ENCODE results near the gene CEP170B.

CEP170B gene

DNA sequence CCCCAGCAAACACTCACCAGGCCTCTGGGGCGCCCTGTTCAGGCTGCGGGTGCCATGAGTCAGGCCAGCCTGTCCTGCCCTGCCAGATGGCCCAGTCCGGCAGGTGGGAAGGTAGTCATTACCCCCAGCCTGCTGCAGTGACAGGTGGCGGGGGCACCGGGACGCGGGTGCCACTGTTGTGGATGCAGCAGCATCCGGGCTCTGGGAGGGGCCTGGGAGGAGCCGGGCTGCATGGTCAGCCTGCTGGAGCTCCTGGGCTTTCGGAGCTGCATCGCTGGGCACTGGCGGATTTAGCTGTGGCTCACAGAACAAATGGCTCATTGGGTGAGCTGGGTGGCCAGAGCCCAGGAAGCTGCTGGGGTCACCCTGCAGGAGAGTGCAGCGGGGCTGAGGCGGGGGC, 13.5 kb downstream of the CEP170B start:
- H3K9me2 ChIP-seq (replicated peaks; ENCODE audit: control insufficient read depth, low read length), result no peaks in the 10 kb centered on the region
- H3F3A ChIP-seq (ENCODE audit: control insufficient read depth, insufficient read depth), result no peaks in the 10 kb centered on the region
- no peaks in the 10 kb centered on the region for H3K9me3 ChIP-seq (ENCODE audit: control insufficient read depth, insufficient read depth, low read length)
- no peak overlapping the region for H3K4me3 ChIP-seq (ENCODE audit: low read length)
- H3K27me3 ChIP-seq (ENCODE audit: control insufficient read depth, low read length), result no peaks in the 10 kb centered on the region
- TF ChIP-seq, protein P1, sequence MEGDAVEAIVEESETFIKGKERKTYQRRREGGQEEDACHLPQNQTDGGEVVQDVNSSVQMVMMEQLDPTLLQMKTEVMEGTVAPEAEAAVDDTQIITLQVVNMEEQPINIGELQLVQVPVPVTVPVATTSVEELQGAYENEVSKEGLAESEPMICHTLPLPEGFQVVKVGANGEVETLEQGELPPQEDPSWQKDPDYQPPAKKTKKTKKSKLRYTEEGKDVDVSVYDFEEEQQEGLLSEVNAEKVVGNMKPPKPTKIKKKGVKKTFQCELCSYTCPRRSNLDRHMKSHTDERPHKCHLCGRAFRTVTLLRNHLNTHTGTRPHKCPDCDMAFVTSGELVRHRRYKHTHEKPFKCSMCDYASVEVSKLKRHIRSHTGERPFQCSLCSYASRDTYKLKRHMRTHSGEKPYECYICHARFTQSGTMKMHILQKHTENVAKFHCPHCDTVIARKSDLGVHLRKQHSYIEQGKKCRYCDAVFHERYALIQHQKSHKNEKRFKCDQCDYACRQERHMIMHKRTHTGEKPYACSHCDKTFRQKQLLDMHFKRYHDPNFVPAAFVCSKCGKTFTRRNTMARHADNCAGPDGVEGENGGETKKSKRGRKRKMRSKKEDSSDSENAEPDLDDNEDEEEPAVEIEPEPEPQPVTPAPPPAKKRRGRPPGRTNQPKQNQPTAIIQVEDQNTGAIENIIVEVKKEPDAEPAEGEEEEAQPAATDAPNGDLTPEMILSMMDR (IDR thresholded peaks at IDR 0.05; ENCODE audit: low read depth, low read length, poor library complexity, severe bottlenecking), result no peak
- TF ChIP-seq EZH2phosphoT487 (IDR thresholded peaks at IDR 0.05; ENCODE audit: borderline replicate concordance, low read length), result no peak
- H3K4me2 ChIP-seq (ENCODE audit: low read length), result no peak overlapping the region
- H3K36me3 ChIP-seq (ENCODE audit: control insufficient read depth, low read length), result no peaks in the 10 kb centered on the region
- H3K4me1 ChIP-seq (ENCODE audit: control insufficient read depth, low read length), result peaks cover 4% of the 10 kb centered on the region
- no peak overlapping the region for H3K27ac ChIP-seq (ENCODE audit: low read depth, low read length)
- no peaks in the 10 kb centered on the region for H4K20me1 ChIP-seq (ENCODE audit: control insufficient read depth, insufficient read depth, low read depth, low read length)
- H3K79me2 ChIP-seq (ENCODE audit: control insufficient read depth, low read length), result no peaks in the 10 kb centered on the region

DNA sequence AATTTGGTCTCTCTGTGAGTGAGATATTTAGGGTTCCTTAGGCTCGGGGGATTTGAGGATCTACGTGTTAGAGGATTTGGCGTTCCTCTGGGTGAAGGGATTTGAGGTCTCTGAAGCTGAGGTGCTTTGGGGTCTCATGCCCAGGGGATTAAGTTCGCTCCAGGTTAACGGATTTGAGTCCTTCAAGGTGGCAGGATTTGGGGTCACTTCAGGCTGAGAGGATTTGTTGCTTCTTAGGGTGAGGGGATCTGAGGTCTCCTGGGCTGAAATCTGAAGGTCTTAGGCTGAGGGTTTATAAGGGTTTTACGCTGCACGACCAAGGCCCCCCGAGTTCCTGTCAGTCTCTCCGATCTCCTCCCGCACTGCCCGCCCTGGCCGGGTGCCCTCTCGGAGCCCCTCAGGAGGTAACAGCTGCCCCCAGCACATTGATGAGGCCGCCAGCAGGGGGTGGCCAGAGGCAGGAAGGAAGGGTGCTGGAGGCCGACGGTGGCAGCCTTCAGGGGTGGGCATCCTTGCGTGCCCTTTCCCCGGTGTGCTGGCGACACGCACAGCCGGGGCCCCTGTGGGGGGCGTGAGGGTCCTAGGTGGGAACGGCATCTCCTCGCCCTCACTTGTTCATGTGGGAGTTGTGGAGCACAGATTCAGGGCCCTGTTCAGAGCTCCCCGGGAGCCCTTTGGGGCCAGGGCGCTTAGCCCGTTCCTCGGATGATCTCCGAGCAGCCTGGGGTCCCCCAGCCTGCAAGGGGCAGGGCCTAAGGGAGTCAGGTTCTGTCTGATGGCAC, 14.3 kb downstream of the CEP170B start:
- no peak overlapping the region for H3K4me2 ChIP-seq (ENCODE audit: low read length)
- TF ChIP-seq EZH2phosphoT487 (IDR thresholded peaks at IDR 0.05; ENCODE audit: borderline replicate concordance, low read length), result no peak
- TF ChIP-seq, protein P1 (IDR thresholded peaks at IDR 0.05; ENCODE audit: low read depth, low read length, poor library complexity, severe bottlenecking), result peak; percentile 20
- H3K36me3 ChIP-seq (ENCODE audit: control insufficient read depth, low read length), result no peaks in the 10 kb centered on the region

DNA sequence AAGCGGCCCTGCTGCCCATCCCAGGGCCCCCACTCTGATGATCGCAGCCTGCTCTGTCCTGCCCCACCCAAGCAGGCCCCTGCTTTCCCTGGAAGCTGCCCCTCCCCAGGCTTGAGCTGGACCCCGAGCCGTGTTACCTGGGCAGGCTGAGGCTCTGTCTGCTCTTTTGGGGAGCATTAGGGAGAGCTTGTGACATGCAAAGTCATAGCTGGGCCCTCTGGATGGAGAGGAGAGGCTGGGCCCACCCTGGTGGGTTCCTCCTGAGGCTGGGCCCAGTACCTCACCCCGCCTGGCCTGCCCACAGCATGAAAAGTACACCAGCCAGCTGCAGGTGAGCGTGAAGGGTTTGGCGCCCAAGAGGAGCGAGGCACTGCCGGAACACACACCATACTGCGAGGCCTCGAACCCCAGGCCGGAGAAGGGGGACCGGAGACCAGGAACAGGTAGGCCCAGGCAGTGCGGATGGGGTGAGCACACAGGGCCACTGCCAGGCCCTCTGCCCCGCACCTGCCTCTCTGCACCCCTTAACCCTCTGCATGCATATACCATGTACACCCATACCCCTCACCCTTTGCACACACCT, 15.0 kb downstream of the CEP170B start:
- no peaks in the 10 kb centered on the region for H3K9me3 ChIP-seq (ENCODE audit: control insufficient read depth, insufficient read depth, low read length)
- H3F3A ChIP-seq (ENCODE audit: control insufficient read depth, insufficient read depth), result no peaks in the 10 kb centered on the region
- H3K79me2 ChIP-seq (ENCODE audit: control insufficient read depth, low read length), result no peaks in the 10 kb centered on the region
- no peak overlapping the region for H3K27ac ChIP-seq (ENCODE audit: low read depth, low read length)
- no peaks in the 10 kb centered on the region for H3K9me2 ChIP-seq (replicated peaks; ENCODE audit: control insufficient read depth, low read length)
- no peaks in the 10 kb centered on the region for H3K27me3 ChIP-seq (ENCODE audit: control insufficient read depth, low read length)
- H3K4me3 ChIP-seq (ENCODE audit: low read length), result no peak overlapping the region
- H3K4me2 ChIP-seq (ENCODE audit: low read length), result no peak overlapping the region
- H4K20me1 ChIP-seq (ENCODE audit: control insufficient read depth, insufficient read depth, low read depth, low read length), result no peaks in the 10 kb centered on the region
- H3K4me1 ChIP-seq (ENCODE audit: control insufficient read depth, low read length), result peaks cover 4% of the 10 kb centered on the region
- H3K36me3 ChIP-seq (ENCODE audit: control insufficient read depth, low read length), result no peaks in the 10 kb centered on the region
- TF ChIP-seq, protein P1 (IDR thresholded peaks at IDR 0.05; ENCODE audit: low read depth, low read length, poor library complexity, severe bottlenecking), result no peak
- no peak for TF ChIP-seq EZH2phosphoT487 (IDR thresholded peaks at IDR 0.05; ENCODE audit: borderline replicate concordance, low read length)

More for the DNA sequence above, 14.3 kb downstream of the CEP170B start:
- Histone ChIP-seq H4K20me1 (ENCODE audit: control insufficient read depth, insufficient read depth, low read depth, low read length) (no peaks in the 10 kb centered on the region), H3K9me3 (ENCODE audit: control insufficient read depth, insufficient read depth, low read length) (no peaks in the 10 kb centered on the region), H3K27me3 (ENCODE audit: control insufficient read depth, low read length) (no peaks in the 10 kb centered on the region), H3K4me3 (ENCODE audit: low read length) (no peak overlapping the region), H3K4me1 (ENCODE audit: control insufficient read depth, low read length) (peaks cover 4% of the 10 kb centered on the region), H3K9me2 (replicated peaks; ENCODE audit: control insufficient read depth, low read length) (no peaks in the 10 kb centered on the region), H3K79me2 (ENCODE audit: control insufficient read depth, low read length) (no peaks in the 10 kb centered on the region), H3F3A (ENCODE audit: control insufficient read depth, insufficient read depth) (no peaks in the 10 kb centered on the region), H3K27ac (ENCODE audit: low read depth, low read length) (no peak overlapping the region)
